OCI-LY3 (cell line): ENCODE results near the gene TENM4.

Source experiments
- CTCF ChIP-seq: fragments of 200-600, 300-600 bp; sonication (generic); IDR thresholded peaks from 2 replicates; pipeline ENCODE4 v1.5.1; 2014; ENCODE audit warnings: antibody characterized with exemption, low read length, low read depth
- EZH2phosphoT487 ChIP-seq: fragments of 200-600 bp; shearing (Covaris generic); IDR thresholded peaks from 2 replicates; pipeline ENCODE4 v1.6.1; 2018; ENCODE audit warnings: antibody characterized with exemption, mixed run types, low read depth

- no peak for TF ChIP-seq CTCF
- TF ChIP-seq EZH2phosphoT487 = no peak
Observed at GRCh38 chr11:79013509-79013908, 427.3 kb downstream of the TENM4 start.
